GM18861 (cell line): ENCODE results near the gene SOX21.
A peak's percentile ranks its signal among the peaks of the same experiment; 100 is the strongest.
"Not testable (repeated sequence)": the region's sequence is repeated elsewhere in the genome, so short reads cannot be mapped to it uniquely, and the experiment has no call there.

Source experiments
- ATAC-seq: cut with Tn5 transposase; IDR thresholded peaks from one replicate; pipeline ENCODE4 v1.9.1; 2021; ENCODE audit not compliant: unreplicated experiment

SOX21 gene

GRCh38 chr13:94712287-94712811 is at the start of gene SOX21:
Gene SOX21 (minus strand): TSS chr13:94712545. CDS start chr13:94712049, 496 bp downstream.
- ATAC-seq = no peak

DNA sequence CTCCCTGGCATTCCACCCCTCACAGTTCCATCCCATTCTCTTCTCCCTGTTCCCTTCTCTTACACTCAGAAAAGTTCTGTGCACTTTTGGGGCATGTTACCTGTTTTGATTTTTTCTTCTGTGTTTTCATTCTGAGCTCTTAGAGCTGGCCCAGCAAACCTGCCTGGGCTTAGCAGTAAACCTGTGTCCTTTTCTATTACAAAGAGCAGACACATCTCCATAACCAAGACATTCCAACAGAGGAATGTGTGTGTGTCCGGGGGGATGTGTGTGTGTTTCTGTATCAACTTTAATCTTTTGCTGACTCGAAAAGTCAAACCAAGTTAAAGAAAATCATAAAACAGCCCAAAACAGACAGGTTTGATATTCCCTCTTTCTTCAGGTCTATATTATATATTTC is 49.1 kb upstream of the SOX21 start:
- ATAC-seq = no peak

GRCh38 chr13:94759120-94759728 is 46.9 kb upstream of the SOX21 start:
- ATAC-seq = no peak

DNA sequence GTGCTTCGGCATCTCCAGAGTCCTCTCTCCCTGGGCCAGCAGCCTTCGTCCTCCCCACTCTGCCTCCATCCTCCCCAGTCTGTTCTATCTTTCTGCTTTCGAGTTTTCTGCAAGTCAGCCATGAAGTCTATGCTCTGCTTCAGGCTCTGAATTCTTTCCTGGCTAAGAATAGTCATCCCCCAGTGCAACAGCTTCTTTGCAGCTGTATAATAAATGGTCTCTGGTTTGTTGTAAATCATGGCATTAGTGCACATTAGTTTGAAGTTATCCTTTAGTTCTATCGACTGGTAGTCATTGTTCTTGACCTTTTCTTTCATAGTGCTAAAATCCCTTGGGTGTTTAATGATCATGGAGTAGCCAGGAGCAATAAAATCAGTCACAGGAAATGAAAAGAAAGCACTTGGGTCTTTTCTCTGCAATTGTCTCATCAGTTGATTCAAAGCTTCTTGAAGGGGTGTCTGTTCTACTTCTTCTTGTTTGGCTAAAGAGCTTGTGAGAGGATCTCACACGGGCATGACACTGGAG is 46.2 kb upstream of the SOX21 start:
- ATAC-seq = no peak

DNA sequence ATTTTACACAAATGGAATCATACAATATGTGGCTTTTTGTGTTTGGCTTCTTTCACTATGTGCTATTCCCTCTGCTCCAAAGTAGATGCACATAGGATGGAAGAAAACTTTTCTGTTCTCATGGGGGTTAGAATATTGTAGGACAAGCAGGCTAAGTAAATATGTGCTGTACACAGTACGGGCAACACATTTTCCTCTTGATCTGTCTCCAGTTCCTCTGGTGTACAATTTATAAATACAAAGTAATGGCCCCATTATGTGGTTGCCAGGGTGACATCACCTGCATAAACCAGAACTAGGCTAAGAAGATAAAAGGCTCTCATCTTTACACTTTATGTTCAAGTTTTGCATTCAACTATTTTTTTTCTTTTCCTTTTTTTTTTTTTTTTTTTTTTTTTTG is 41.0 kb upstream of the SOX21 start:
- ATAC-seq = no peak

DNA sequence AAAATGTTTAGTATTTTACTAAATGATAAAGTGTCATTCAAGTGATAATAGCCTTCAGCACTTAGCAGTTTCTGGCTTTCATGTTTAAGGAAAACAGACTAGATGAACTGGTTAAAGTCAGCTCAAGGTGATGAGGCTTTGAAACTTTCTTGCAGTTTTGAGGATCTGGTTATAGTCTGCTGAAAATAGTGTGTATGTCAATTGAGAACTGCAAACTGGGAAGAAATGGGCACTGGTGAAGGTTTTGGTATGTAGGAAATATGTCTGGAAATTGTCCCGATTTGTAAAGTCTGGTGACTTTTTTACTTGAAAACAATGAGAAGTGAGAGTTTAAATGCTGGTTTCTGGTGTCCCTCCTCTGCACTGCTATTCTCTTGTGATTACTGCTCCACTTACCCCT is 36.8 kb upstream of the SOX21 start:
- ATAC-seq = no peak

DNA sequence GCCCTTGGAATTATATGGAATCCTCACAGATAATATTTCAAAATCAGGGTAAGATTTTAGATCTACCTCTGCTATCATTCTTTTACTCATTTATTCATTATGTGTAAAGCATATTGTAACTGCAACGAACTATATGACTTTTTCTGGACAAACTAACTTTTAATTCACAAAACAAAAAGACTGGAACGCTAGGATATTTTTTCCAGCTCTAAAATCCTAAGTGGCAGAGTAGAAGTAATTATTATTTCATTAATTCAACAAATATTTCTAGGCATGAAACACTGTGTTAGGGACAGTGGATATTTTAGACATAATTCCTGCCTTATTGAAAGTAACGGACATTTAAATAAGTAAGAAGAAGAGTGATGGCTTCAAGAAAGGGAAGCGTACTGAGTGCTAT is 26.9 kb upstream of the SOX21 start:
- ATAC-seq = no peak

- ATAC-seq = no peak
Measured at GRCh38 chr13:94731028-94731427, 18.7 kb upstream of the SOX21 start.

DNA sequence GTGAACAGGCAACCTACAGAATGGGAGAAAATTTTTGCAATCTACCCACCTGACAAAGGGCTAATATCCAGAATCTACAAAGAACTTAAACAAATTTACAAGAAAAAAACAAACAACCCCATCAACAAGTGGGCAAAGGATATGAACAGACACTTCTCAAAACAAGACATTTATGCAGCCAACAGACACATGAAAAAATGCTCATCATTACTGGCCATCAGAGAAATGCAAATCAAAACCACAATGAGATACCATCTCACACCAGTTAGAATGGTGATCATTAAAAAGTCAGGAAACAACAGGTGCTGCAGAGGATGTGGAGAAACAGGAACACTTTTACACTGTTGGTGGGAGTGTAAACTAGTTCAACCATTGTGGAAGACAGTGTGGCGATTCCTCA is 17.6 kb upstream of the SOX21 start:
- ATAC-seq = not testable (repeated sequence)

DNA sequence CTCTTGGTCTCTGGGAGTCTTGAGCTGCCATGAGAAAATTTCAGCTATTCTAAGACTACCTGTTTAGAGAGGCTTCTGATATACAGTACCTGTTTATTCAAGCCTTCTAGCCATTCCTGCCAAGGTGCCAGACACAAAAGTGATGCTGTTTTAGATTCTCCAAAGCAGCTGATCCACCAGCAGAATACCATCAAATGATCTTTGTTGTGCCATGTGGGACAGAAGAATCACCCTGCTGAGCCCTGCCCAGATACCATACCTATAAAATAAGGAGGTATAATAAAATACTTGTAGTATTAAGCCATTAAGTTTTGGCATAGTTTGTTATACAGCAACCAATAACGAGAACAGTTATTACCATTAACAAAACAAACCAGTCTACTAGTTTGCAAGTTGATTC is 14.1 kb upstream of the SOX21 start:
- ATAC-seq = no peak

DNA sequence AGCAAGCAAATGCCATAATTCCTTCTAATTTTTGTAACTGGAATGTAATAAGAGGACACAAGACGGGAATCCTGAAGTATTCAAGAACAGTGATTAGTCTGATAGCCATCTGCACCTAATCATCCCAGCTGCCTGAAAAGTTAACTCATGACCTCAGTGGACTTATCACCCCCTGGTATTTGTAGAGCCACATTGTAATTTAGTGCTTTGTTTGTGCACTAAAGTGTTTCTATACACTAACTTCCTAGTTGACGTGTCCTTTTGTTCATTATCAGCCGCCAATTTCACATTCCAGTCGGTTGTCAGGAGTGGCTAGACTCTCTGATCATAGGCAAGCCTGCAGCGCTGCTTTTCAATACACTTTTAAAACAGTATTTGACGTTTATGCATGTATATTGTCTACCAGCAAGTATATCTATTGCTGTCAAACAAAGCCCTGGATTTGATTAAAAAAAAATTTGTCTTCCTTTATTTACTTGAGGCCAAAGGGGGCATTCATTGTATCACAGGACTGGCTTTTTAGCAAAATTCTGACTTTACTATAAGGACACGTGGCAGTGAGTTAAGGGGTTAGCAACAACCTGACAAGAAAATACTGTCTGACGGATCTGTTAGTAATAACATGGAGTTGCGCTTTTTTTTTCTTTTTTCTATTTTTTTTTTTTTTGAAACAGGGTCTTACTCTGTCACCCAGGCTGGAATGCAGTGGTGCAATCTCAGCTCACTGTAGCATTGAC is 10.4 kb upstream of the SOX21 start:
- no peak for ATAC-seq

DNA sequence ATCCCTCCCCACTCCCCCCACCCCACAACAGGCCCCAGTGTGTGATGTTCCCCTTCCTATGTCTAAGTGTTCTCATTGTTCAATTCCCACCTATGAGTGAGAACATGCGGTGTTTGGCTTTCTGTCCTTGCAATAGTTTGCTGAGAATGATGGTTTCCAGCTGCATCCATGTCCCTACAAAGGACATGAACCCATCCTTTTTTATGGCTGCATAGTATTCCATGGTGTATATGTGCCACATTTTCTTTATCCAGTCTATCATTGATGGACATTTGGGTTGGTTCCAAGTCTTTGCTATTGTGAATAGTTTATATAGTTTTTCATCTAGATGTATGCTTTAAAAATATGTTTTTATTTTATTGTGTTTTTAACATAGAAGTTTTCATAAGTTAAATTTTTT is 6.4 kb upstream of the SOX21 start:
- not testable (repeated sequence) for ATAC-seq

DNA sequence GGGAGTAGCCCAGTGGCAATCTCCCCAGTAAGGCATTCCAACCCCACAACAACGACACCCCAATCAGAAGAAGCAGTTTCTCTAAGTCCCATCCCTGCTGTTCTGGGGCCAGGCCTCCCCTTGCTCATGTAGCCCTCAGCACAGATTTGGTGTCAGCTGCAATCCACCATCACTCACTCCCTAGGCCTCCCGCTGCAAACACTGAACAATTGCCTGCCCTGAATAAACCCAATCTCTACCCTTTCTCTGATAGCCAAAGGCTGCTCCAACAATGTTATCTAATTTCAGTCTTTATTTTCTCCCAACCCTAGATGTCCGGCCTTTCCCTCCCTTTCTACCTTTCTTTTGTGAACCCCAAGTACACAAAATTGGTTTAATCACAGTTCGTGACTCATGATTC is 5.6 kb upstream of the SOX21 start:
- no peak for ATAC-seq

- no peak for ATAC-seq
Measured at GRCh38 chr13:94716016-94716415, 3.7 kb upstream of the SOX21 start.

GRCh38 chr13:94713561-94714182 is 1.3 kb upstream of the SOX21 start:
- ATAC-seq = no peak

GRCh38 chr13:94712812-94713560 is 641 bp upstream of the SOX21 start:
- ATAC-seq = no peak

DNA sequence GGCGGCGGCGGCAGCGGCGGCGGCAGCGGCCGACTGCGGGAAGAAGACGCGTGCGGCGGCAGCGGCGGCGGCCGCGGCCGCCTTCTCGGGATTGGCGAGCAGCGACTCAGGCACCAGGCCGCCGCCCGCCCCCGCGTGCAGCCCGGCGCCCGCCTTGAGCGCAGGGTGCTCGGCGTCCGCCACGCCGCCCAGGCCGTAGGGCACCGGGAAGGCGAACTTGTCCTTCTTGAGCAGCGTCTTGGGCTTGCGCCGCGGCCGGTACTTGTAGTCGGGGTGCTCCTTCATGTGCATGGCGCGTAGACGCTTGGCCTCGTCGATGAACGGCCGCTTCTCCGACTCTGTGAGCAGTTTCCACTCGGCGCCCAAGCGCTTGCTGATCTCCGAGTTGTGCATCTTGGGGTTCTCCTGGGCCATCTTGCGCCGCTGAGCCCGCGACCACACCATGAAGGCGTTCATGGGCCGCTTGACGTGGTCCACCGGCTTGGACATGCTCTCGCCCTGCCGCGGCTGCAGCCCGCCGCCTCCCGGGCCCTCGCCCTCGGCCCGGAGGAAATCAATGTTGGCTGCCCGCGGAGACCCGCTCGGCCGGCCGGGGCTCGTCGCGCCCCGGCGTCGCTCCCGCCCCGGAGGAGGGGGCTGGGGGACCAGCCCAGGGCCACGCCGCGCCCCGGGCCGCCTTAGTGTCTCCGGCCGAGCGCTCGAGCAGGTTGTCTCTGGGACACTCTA is 621 bp downstream of the SOX21 start:
- ATAC-seq = no peak

GRCh38 chr13:94710881-94711560 is 1.3 kb downstream of the SOX21 start:
- peak; percentile 43 for ATAC-seq

DNA sequence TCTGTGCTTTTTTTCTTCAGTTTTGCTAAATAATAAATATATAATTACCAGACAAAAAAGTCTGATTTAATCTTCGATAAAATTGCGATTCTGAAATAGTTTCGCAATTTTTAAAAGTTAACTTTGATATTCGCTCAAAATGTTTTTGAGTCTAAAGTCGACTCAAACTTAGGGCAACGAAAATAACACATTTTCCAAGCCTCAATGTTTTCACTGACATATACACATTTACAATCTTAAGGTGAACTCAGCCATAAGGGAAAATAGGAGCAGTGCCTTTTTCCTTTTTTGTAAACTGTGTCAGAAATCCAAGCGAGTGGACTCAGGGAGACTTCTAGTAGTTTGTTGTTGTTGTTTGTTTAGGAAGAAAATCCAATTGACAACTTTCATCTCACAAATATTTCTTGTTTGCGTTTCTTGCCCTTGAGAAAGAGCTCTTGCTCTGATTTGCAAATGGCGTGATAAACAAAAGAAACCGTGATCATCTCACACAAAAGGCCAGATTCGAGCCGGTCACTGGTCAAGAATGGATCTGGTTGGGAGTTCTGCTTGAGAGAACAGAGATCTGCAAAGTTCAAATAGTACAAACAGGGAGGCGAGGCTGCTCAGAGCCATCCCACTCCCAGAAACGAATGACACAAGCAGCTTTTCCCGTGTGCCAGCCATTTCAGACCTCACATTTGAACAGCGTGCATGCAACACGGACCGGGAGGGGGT is 2.1 kb downstream of the SOX21 start:
- ATAC-seq = no peak
